Muscle of arm (tissue), 12 donors: ENCODE measurements around the gene LRRC46. TPM values are rescaled to one million over a fixed set of nuclear protein-coding genes. Genes with fewer than 3 reads are reported as not detected.

ENCODE experiments used
- DNase-seq: peaks from one replicate; pipeline ENCODE4 v3.0.0-alpha.2; 2013
- polyA plus RNA-seq, 12 donors: library from polyadenylated mRNA; unstranded; fragments of 120-200 nt; gene quantifications; one replicate each; pipeline ENCODE4 v1.2.1, GENCODE V29; 2013; ENCODE audit not compliant: insufficient read length in 12 of 12

LRRC46 gene
- polyA plus RNA-seq, 12 donors, result 0.57 to 1.8 (median 1.0) TPM; not detected in 2

- no peak for DNase-seq
These were observed 43.8 kb downstream of the LRRC46 start for GRCh38 chr17:47875011-47875985.

GRCh38 chr17:47877368-47878034 is 46.0 kb downstream of the LRRC46 start:
- DNase-seq, result no peak

- no peak for DNase-seq
These were observed 46.9 kb downstream of the LRRC46 start for GRCh38 chr17:47878203-47879027.

- no peak for DNase-seq
These were observed 47.6 kb downstream of the LRRC46 start for GRCh38 chr17:47879028-47879585.

- no peak for DNase-seq
These were observed 48.4 kb downstream of the LRRC46 start for GRCh38 chr17:47879776-47880454.

- no peak for DNase-seq
These were observed 50.8 kb downstream of the LRRC46 start for GRCh38 chr17:47882247-47882646.

GRCh38 chr17:47882695-47883588 is 51.5 kb downstream of the LRRC46 start:
- DNase-seq, result no peak

GRCh38 chr17:47883589-47884426 is 52.3 kb downstream of the LRRC46 start:
- no peak for DNase-seq

GRCh38 chr17:47884427-47884740 is 52.9 kb downstream of the LRRC46 start:
- DNase-seq, result no peak

GRCh38 chr17:47884905-47885730 is 53.6 kb downstream of the LRRC46 start:
- DNase-seq, result no peak

Other genes with a start within 250 kb of the LRRC46 start
- gene KPNB1, start 181.8 kb upstream of the LRRC46 start, polyA plus RNA-seq, result 100 to 1,000 TPM in 11 of 12 donors, 10 to 100 TPM in 1; 81.8 to 666 (median 173) TPM
- gene TBKBP1, start 137.5 kb upstream of the LRRC46 start, polyA plus RNA-seq, result 10 to 100 TPM in 11 of 12 donors, not detected in 1; 22.7 to 38.1 (median 28.5) TPM
- under 1 TPM in 9 of 12 donors, not detected in 3; 0.07 to 0.40 (median 0.15) TPM for gene TBX21, start 98.4 kb upstream of the LRRC46 start, polyA plus RNA-seq
- gene OSBPL7, start 9.9 kb upstream of the LRRC46 start, polyA plus RNA-seq, result 10 to 100 TPM in 8 of 12 donors, 1 to 10 TPM in 3, not detected in 1; 6.9 to 18.8 (median 13.6) TPM
- 10 to 100 TPM in 11 of 12 donors, not detected in 1; 38.6 to 66.4 (median 51.1) TPM for gene MRPL10, start 129 bp upstream of the LRRC46 start, polyA plus RNA-seq
- 10 to 100 TPM in 11 of 12 donors, not detected in 1; 15.6 to 45.1 (median 23.2) TPM for gene SCRN2, start 9.6 kb downstream of the LRRC46 start, polyA plus RNA-seq
- gene SP6, start 19.5 kb downstream of the LRRC46 start, polyA plus RNA-seq, result 1 to 10 TPM in 7 of 12 donors, under 1 TPM in 4, not detected in 1; 0.61 to 8.9 (median 1.5) TPM
- 10 to 100 TPM in 11 of 12 donors, not detected in 1; 12.8 to 39.2 (median 15.4) TPM for gene SP2, start 64.6 kb downstream of the LRRC46 start, polyA plus RNA-seq
- 10 to 100 TPM in 7 of 12 donors, 1 to 10 TPM in 4, not detected in 1; 7.4 to 29.2 (median 10.7) TPM for gene PNPO, start 109.9 kb downstream of the LRRC46 start, polyA plus RNA-seq
- gene PRR15L, start 126.2 kb downstream of the LRRC46 start, polyA plus RNA-seq, result 10 to 100 TPM in 1 of 12 donors, 1 to 10 TPM in 1, under 1 TPM in 5, not detected in 5; 0.12 to 36.5 (median 0.64) TPM
- gene CDK5RAP3, start 139.4 kb downstream of the LRRC46 start, polyA plus RNA-seq, result 100 to 1,000 TPM in 1 of 12 donors, 10 to 100 TPM in 10, not detected in 1; 66.0 to 120 (median 74.3) TPM
- 10 to 100 TPM in 11 of 12 donors, not detected in 1; 36.1 to 70.2 (median 42.4) TPM for gene COPZ2, start 206.1 kb downstream of the LRRC46 start, polyA plus RNA-seq
- 100 to 1,000 TPM; 146 to 376 (median 279) TPM for gene NFE2L1, start 216.7 kb downstream of the LRRC46 start, polyA plus RNA-seq